ENCODE measurements around the gene ADORA2A.

Gene ADORA2A

GRCh38 chr22:24404561-24405275, 22.7 kb upstream of the ADORA2A start:
- no peak overlapping the region for H3K4me3 ChIP-seq (ENCODE audit: low read length)
- H3K9me3 ChIP-seq (replicated peaks; ENCODE audit: low read length): no peaks in the 10 kb centered on the region
- no peak overlapping the region for H3K4me2 ChIP-seq (ENCODE audit: low read length)
- H3K27me3 ChIP-seq (ENCODE audit: control insufficient read depth, insufficient read depth, low read length): no peaks in the 10 kb centered on the region
- no peak overlapping the region for H3K9ac ChIP-seq (ENCODE audit: low read depth, low read length)
- peaks cover 24% of the 10 kb centered on the region for H3K36me3 ChIP-seq (ENCODE audit: insufficient read depth, low read length)
- peaks cover 22% of the 10 kb centered on the region for H3K4me1 ChIP-seq (ENCODE audit: control insufficient read depth, insufficient read depth, low read length)

GRCh38 chr22:24405631-24406321, 21.6 kb upstream of the ADORA2A start:
- Histone ChIP-seq H3K9ac (ENCODE audit: low read depth, low read length) (no peak overlapping the region), H3K4me3 (ENCODE audit: low read length) (no peak overlapping the region), H3K9me3 (replicated peaks; ENCODE audit: low read length) (no peaks in the 10 kb centered on the region), H3K27me3 (ENCODE audit: control insufficient read depth, insufficient read depth, low read length) (no peaks in the 10 kb centered on the region), H3K4me2 (ENCODE audit: low read length) (no peak overlapping the region), H3K36me3 (ENCODE audit: insufficient read depth, low read length) (peaks cover 24% of the 10 kb centered on the region), H3K4me1 (ENCODE audit: control insufficient read depth, insufficient read depth, low read length) (peaks cover 27% of the 10 kb centered on the region)

GRCh38 chr22:24406322-24407277, 20.8 kb upstream of the ADORA2A start:
- H3K27me3 ChIP-seq (ENCODE audit: control insufficient read depth, insufficient read depth, low read length): no peaks in the 10 kb centered on the region
- no peak overlapping the region for H3K4me3 ChIP-seq (ENCODE audit: low read length)
- H3K9ac ChIP-seq (ENCODE audit: low read depth, low read length): no peak overlapping the region
- peaks cover 27% of the 10 kb centered on the region for H3K36me3 ChIP-seq (ENCODE audit: insufficient read depth, low read length)
- peaks cover 20% of the 10 kb centered on the region for H3K4me1 ChIP-seq (ENCODE audit: control insufficient read depth, insufficient read depth, low read length)
- no peak overlapping the region for H3K4me2 ChIP-seq (ENCODE audit: low read length)
- no peaks in the 10 kb centered on the region for H3K9me3 ChIP-seq (replicated peaks; ENCODE audit: low read length)

- no peak overlapping the region for H3K4me3 ChIP-seq (ENCODE audit: low read length)
- peaks cover 18% of the 10 kb centered on the region for H3K4me1 ChIP-seq (ENCODE audit: control insufficient read depth, insufficient read depth, low read length)
- H3K4me2 ChIP-seq (ENCODE audit: low read length): no peak overlapping the region
- peaks cover 28% of the 10 kb centered on the region for H3K36me3 ChIP-seq (ENCODE audit: insufficient read depth, low read length)
- H3K9me3 ChIP-seq (replicated peaks; ENCODE audit: low read length): no peaks in the 10 kb centered on the region
- H3K9ac ChIP-seq (ENCODE audit: low read depth, low read length): no peak overlapping the region
- H3K27me3 ChIP-seq (ENCODE audit: control insufficient read depth, insufficient read depth, low read length): no peaks in the 10 kb centered on the region
Measured at GRCh38 chr22:24407278-24407665, 20.1 kb upstream of the ADORA2A start.

DNA sequence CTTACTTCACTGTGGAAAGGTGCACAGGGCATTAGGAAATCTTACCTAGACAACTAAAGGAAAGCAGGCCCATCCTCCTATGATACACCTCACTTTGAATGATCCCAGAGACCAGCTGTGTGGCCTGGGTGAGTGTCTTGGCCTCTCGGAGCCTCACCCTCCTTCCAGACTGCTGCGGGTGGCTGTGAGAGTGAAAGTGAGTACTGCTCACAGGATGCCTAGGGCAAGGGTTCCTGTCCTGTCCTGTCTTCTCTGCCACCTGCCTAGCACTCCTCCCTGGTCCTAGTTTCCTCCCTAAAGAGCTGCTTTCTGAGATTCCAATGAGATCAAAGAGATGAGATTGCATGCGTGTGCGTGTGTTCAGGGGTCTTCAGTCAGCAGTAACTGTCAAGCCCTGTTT, 19.5 kb upstream of the ADORA2A start:
- Histone ChIP-seq H3K27me3 (ENCODE audit: control insufficient read depth, insufficient read depth, low read length) (no peaks in the 10 kb centered on the region), H3K4me1 (ENCODE audit: control insufficient read depth, insufficient read depth, low read length) (peaks cover 12% of the 10 kb centered on the region), H3K4me2 (ENCODE audit: low read length) (no peak overlapping the region), H3K9ac (ENCODE audit: low read depth, low read length) (no peak overlapping the region), H3K9me3 (replicated peaks; ENCODE audit: low read length) (no peaks in the 10 kb centered on the region), H3K36me3 (ENCODE audit: insufficient read depth, low read length) (peaks cover 28% of the 10 kb centered on the region), H3K4me3 (ENCODE audit: low read length) (no peak overlapping the region)

- Histone ChIP-seq H3K9me3 (replicated peaks; ENCODE audit: low read length) (no peaks in the 10 kb centered on the region), H3K4me1 (ENCODE audit: control insufficient read depth, insufficient read depth, low read length) (peaks cover 9% of the 10 kb centered on the region)
Measured at GRCh38 chr22:24408630-24409029, 18.8 kb upstream of the ADORA2A start.

GRCh38 chr22:24409707-24410106, 17.7 kb upstream of the ADORA2A start:
- H3K9ac ChIP-seq (ENCODE audit: low read depth, low read length): no peak overlapping the region
- H3K4me1 ChIP-seq (ENCODE audit: control insufficient read depth, insufficient read depth, low read length): peaks cover 9% of the 10 kb centered on the region
- H3K9me3 ChIP-seq (replicated peaks; ENCODE audit: low read length): no peaks in the 10 kb centered on the region
- H3K4me3 ChIP-seq (ENCODE audit: low read length): no peak overlapping the region
- no peak overlapping the region for H3K4me2 ChIP-seq (ENCODE audit: low read length)
- peaks cover 30% of the 10 kb centered on the region for H3K36me3 ChIP-seq (ENCODE audit: insufficient read depth, low read length)
- H3K27me3 ChIP-seq (ENCODE audit: control insufficient read depth, insufficient read depth, low read length): no peaks in the 10 kb centered on the region

More at GRCh38 chr22:24408630-24409029, 18.8 kb upstream of the ADORA2A start:
- Histone ChIP-seq H3K27me3 (ENCODE audit: control insufficient read depth, insufficient read depth, low read length) (no peaks in the 10 kb centered on the region), H3K36me3 (ENCODE audit: insufficient read depth, low read length) (peaks cover 29% of the 10 kb centered on the region), H3K4me2 (ENCODE audit: low read length) (no peak overlapping the region), H3K9ac (ENCODE audit: low read depth, low read length) (no peak overlapping the region), H3K4me3 (ENCODE audit: low read length) (no peak overlapping the region)

DNA sequence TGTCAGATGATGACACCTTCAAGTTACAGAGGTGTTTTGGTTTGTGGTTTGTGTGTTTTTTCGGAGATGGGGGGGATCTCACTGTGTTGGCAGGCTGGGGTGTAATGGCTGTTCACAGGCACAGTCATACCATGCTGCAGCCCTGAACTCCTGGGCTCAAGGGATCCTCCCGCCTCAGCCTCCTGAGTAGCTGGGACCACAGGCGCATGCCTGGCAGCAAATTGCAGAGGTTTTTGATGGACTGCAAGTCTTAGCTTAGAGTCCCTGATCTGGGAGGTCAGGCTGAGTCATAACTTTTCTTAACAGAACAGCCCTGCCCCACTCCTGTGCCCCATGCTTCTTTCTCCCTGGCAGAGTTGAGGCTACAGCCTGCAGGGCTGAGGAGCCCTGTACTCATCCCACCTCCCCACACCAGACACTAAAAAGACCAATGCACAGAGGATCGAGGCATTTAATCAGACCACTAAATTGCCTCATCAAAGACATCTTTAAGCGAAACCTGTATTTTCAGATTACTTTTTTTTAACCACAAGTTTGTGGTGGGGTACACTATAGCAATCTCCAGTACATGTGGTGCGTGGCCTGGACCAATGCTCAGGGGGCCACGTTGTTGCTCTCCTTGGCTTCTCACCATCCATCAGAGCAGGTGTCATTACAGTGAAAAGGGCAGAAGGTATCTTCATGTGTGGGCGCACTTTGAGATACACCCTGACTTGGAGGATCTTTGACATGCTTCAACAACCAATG, 17.1 kb upstream of the ADORA2A start:
- Histone ChIP-seq H3K4me3 (ENCODE audit: low read length) (no peak overlapping the region), H3K4me1 (ENCODE audit: control insufficient read depth, insufficient read depth, low read length) (peaks cover 11% of the 10 kb centered on the region), H3K36me3 (ENCODE audit: insufficient read depth, low read length) (peaks cover 30% of the 10 kb centered on the region), H3K9ac (ENCODE audit: low read depth, low read length) (no peak overlapping the region), H3K4me2 (ENCODE audit: low read length) (no peak overlapping the region), H3K9me3 (replicated peaks; ENCODE audit: low read length) (no peaks in the 10 kb centered on the region), H3K27me3 (ENCODE audit: control insufficient read depth, insufficient read depth, low read length) (no peaks in the 10 kb centered on the region)

- H3K4me2 ChIP-seq (ENCODE audit: low read length): no peak overlapping the region
- H3K9ac ChIP-seq (ENCODE audit: low read depth, low read length): no peak overlapping the region
- H3K4me1 ChIP-seq (ENCODE audit: control insufficient read depth, insufficient read depth, low read length): peaks cover 13% of the 10 kb centered on the region
- no peaks in the 10 kb centered on the region for H3K27me3 ChIP-seq (ENCODE audit: control insufficient read depth, insufficient read depth, low read length)
- peaks cover 35% of the 10 kb centered on the region for H3K36me3 ChIP-seq (ENCODE audit: insufficient read depth, low read length)
- no peak overlapping the region for H3K4me3 ChIP-seq (ENCODE audit: low read length)
- no peaks in the 10 kb centered on the region for H3K9me3 ChIP-seq (replicated peaks; ENCODE audit: low read length)
Measured at GRCh38 chr22:24411256-24412004, 16.0 kb upstream of the ADORA2A start.

GRCh38 chr22:24412274-24412673, 15.1 kb upstream of the ADORA2A start:
- Histone ChIP-seq H3K9me3 (replicated peaks; ENCODE audit: low read length) (no peaks in the 10 kb centered on the region), H3K4me3 (ENCODE audit: low read length) (no peak overlapping the region), H3K36me3 (ENCODE audit: insufficient read depth, low read length) (peaks cover 41% of the 10 kb centered on the region)

More at GRCh38 chr22:24412274-24412673, 15.1 kb upstream of the ADORA2A start:
- Histone ChIP-seq H3K4me1 (ENCODE audit: control insufficient read depth, insufficient read depth, low read length) (peaks cover 13% of the 10 kb centered on the region), H3K27me3 (ENCODE audit: control insufficient read depth, insufficient read depth, low read length) (no peaks in the 10 kb centered on the region), H3K9ac (ENCODE audit: low read depth, low read length) (no peak overlapping the region), H3K4me2 (ENCODE audit: low read length) (no peak overlapping the region)

Measured in skeletal muscle satellite cell (primary cell).